Activated naive CD4-positive, alpha-beta T cell treated with anti-CD3 and anti-CD28 coated beads, Interleukin-2, amount 50 U/mL, for 24 hours (primary cell): ENCODE data around the gene TPM4.

Experiments used
- H3K27ac Mint-ChIP-seq: one replicate; pipeline ENCODE4 v1.8.0; 2021; ENCODE audit warnings: mild to moderate bottlenecking, mixed read lengths
- H3K27me3 Mint-ChIP-seq: one replicate; pipeline ENCODE4 v1.8.0; 2021; ENCODE audit warnings: mixed read lengths
- H3K36me3 Mint-ChIP-seq: one replicate; pipeline ENCODE4 v1.8.0; 2021; ENCODE audit warnings: mixed read lengths
- H3K4me1 Mint-ChIP-seq: one replicate; pipeline ENCODE4 v1.8.0; 2021; ENCODE audit warnings: mixed read lengths
- H3K4me3 Mint-ChIP-seq: one replicate; pipeline ENCODE4 v1.8.0; 2021; ENCODE audit warnings: mild to moderate bottlenecking, mixed read lengths
- H3K9me3 Mint-ChIP-seq: one replicate; pipeline ENCODE4 v1.8.0; 2021; ENCODE audit warnings: mixed read lengths

The TPM4 gene

GRCh38 chr19:16057062-16057461 lies 19.2 kb upstream of the TPM4 start:
- H3K4me1 Mint-ChIP-seq = peaks cover 4% of the 10 kb centered on the region
- no peaks in the 10 kb centered on the region for H3K9me3 Mint-ChIP-seq
- H3K4me3 Mint-ChIP-seq = no peak overlapping the region
- no peaks in the 10 kb centered on the region for H3K27me3 Mint-ChIP-seq
- H3K27ac Mint-ChIP-seq = no peak overlapping the region
- no peaks in the 10 kb centered on the region for H3K36me3 Mint-ChIP-seq

GRCh38 chr19:16060294-16060693 lies 16.0 kb upstream of the TPM4 start:
- Mint-ChIP-seq H3K27ac (no peak overlapping the region), H3K4me3 (no peak overlapping the region)

GRCh38 chr19:16061943-16062342 lies 14.4 kb upstream of the TPM4 start:
- peak overlapping the region; percentile 70 for H3K27ac Mint-ChIP-seq
- H3K4me1 Mint-ChIP-seq = peaks cover 21% of the 10 kb centered on the region
- no peaks in the 10 kb centered on the region for H3K36me3 Mint-ChIP-seq
- H3K27me3 Mint-ChIP-seq = no peaks in the 10 kb centered on the region
- no peak overlapping the region for H3K4me3 Mint-ChIP-seq
- H3K9me3 Mint-ChIP-seq = no peaks in the 10 kb centered on the region

More at GRCh38 chr19:16060294-16060693, 16.0 kb upstream of the TPM4 start:
- no peaks in the 10 kb centered on the region for H3K9me3 Mint-ChIP-seq
- H3K27me3 Mint-ChIP-seq = no peaks in the 10 kb centered on the region
- no peaks in the 10 kb centered on the region for H3K36me3 Mint-ChIP-seq
- H3K4me1 Mint-ChIP-seq = peaks cover 14% of the 10 kb centered on the region

- no peaks in the 10 kb centered on the region for H3K9me3 Mint-ChIP-seq
- no peaks in the 10 kb centered on the region for H3K27me3 Mint-ChIP-seq
- H3K27ac Mint-ChIP-seq = no peak overlapping the region
- no peak overlapping the region for H3K4me3 Mint-ChIP-seq
- no peaks in the 10 kb centered on the region for H3K36me3 Mint-ChIP-seq
- H3K4me1 Mint-ChIP-seq = peaks cover 21% of the 10 kb centered on the region
Observed at GRCh38 chr19:16062789-16063188, 13.5 kb upstream of the TPM4 start.

- Mint-ChIP-seq H3K9me3 (no peaks in the 10 kb centered on the region), H3K4me3 (no peak overlapping the region), H3K36me3 (no peaks in the 10 kb centered on the region), H3K27ac (no peak overlapping the region), H3K27me3 (no peaks in the 10 kb centered on the region), H3K4me1 (peaks cover 21% of the 10 kb centered on the region)
Observed at GRCh38 chr19:16064209-16064889, 11.9 kb upstream of the TPM4 start.

- Mint-ChIP-seq H3K36me3 (no peaks in the 10 kb centered on the region), H3K27me3 (no peaks in the 10 kb centered on the region), H3K4me3 (no peak overlapping the region), H3K27ac (peak overlapping the region; percentile 53), H3K4me1 (peaks cover 28% of the 10 kb centered on the region), H3K9me3 (no peaks in the 10 kb centered on the region)
Observed at GRCh38 chr19:16066611-16067104, 9.6 kb upstream of the TPM4 start.

- Mint-ChIP-seq H3K36me3 (no peaks in the 10 kb centered on the region), H3K4me1 (peaks cover 27% of the 10 kb centered on the region), H3K4me3 (no peak overlapping the region), H3K27ac (no peak overlapping the region), H3K27me3 (no peaks in the 10 kb centered on the region), H3K9me3 (no peaks in the 10 kb centered on the region)
Observed at GRCh38 chr19:16067205-16067938, 8.9 kb upstream of the TPM4 start.

GRCh38 chr19:16068696-16069259 lies 7.5 kb upstream of the TPM4 start:
- Mint-ChIP-seq H3K4me3 (no peak overlapping the region), H3K27ac (no peak overlapping the region), H3K36me3 (no peaks in the 10 kb centered on the region), H3K9me3 (no peaks in the 10 kb centered on the region), H3K4me1 (peaks cover 28% of the 10 kb centered on the region), H3K27me3 (no peaks in the 10 kb centered on the region)

- H3K9me3 Mint-ChIP-seq = no peaks in the 10 kb centered on the region
- H3K27ac Mint-ChIP-seq = no peak overlapping the region
- H3K27me3 Mint-ChIP-seq = no peaks in the 10 kb centered on the region
- H3K36me3 Mint-ChIP-seq = no peaks in the 10 kb centered on the region
- peaks cover 40% of the 10 kb centered on the region for H3K4me1 Mint-ChIP-seq
- peak overlapping the region; percentile 49 for H3K4me3 Mint-ChIP-seq
Observed at GRCh38 chr19:16069813-16070365, 6.4 kb upstream of the TPM4 start.

GRCh38 chr19:16070366-16070990 lies 5.8 kb upstream of the TPM4 start:
- Mint-ChIP-seq H3K27ac (no peak overlapping the region), H3K36me3 (no peaks in the 10 kb centered on the region), H3K27me3 (no peaks in the 10 kb centered on the region), H3K4me3 (peak overlapping the region; percentile 49), H3K4me1 (peaks cover 45% of the 10 kb centered on the region), H3K9me3 (no peaks in the 10 kb centered on the region)

- no peaks in the 10 kb centered on the region for H3K9me3 Mint-ChIP-seq
- no peak overlapping the region for H3K27ac Mint-ChIP-seq
- no peaks in the 10 kb centered on the region for H3K27me3 Mint-ChIP-seq
- no peaks in the 10 kb centered on the region for H3K36me3 Mint-ChIP-seq
- peaks cover 48% of the 10 kb centered on the region for H3K4me1 Mint-ChIP-seq
- H3K4me3 Mint-ChIP-seq = no peak overlapping the region
Observed at GRCh38 chr19:16071072-16071691, 5.1 kb upstream of the TPM4 start.

GRCh38 chr19:16073481-16073880 lies 2.8 kb upstream of the TPM4 start:
- peak overlapping the region; percentile 78 for H3K27ac Mint-ChIP-seq
- peaks cover 51% of the 10 kb centered on the region for H3K4me1 Mint-ChIP-seq
- H3K27me3 Mint-ChIP-seq = no peaks in the 10 kb centered on the region
- H3K9me3 Mint-ChIP-seq = no peaks in the 10 kb centered on the region
- no peak overlapping the region for H3K4me3 Mint-ChIP-seq
- H3K36me3 Mint-ChIP-seq = no peaks in the 10 kb centered on the region

GRCh38 chr19:16073988-16074387 lies 2.3 kb upstream of the TPM4 start:
- H3K4me1 Mint-ChIP-seq = peaks cover 56% of the 10 kb centered on the region

GRCh38 chr19:16074488-16075365 lies 1.6 kb upstream of the TPM4 start:
- Mint-ChIP-seq H3K4me3 (peak overlapping the region; percentile 85), H3K27ac (peak overlapping the region; percentile 78), H3K36me3 (no peaks in the 10 kb centered on the region), H3K4me1 (peaks cover 62% of the 10 kb centered on the region), H3K27me3 (no peaks in the 10 kb centered on the region), H3K9me3 (no peaks in the 10 kb centered on the region)

More at GRCh38 chr19:16073988-16074387, 2.3 kb upstream of the TPM4 start:
- Mint-ChIP-seq H3K4me3 (peak overlapping the region; percentile 61), H3K27ac (peak overlapping the region; percentile 78), H3K9me3 (no peaks in the 10 kb centered on the region), H3K36me3 (no peaks in the 10 kb centered on the region), H3K27me3 (no peaks in the 10 kb centered on the region)
